ENCODE measurements around the gene SGPP2. TPM values are rescaled to one million over a fixed set of nuclear protein-coding genes. Genes with fewer than 3 reads are reported as not detected.

The SGPP2 gene
- total RNA-seq, 5 donors from 2014 or later (not counting 1 experiment from before 2014, with no cell fraction given), result 2.2 to 4.0 (median 3.3) TPM

DNA sequence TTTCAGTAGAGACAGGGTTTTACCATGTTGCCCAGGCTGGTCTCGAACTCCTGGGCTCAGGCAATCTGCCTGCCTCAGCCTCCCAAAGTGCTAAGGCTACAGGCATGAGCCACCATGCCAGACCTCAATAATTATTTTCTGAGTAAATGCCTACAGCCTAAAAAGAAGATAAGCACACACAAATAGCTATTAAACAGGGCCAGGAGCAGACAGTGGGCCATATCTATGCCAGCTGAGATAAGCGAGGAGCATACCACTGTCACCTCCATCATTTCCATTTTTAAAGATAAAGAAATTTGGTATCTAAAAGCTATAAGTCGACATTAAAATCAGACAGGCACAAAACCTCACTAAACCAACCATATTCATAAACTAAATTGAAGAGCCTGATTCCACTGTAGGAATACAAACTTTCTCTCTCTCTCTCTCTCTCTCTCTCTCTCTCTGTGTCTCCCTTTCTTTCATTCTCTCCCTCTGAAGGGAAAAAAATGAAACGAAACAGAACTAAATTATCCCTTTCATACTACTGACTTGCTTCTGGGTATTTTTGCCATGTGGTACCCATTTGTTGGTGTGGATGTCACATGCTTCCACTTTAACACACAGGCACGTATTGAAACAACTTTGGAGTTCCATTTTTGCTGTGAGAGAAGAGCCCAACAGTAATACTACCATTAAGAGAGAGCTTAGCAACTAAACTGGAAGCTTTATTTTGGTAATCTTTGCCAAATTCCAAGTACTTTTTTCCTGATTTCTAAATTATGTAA is 180.6 kb downstream of the SGPP2 start:
- 100% methylated on average over 1 of the region's 5 CpGs for WGBS (ENCODE audit: insufficient coverage)
- DNase-seq (no peak), ATAC-seq (replicated peaks in 1 of 4) (no peak)
- H3K27me3 ChIP-seq (replicated peaks in 1 of 2; ENCODE audit: control insufficient read depth in 2 of 2, extremely low read depth in 1 of 2, insufficient read depth in 2 of 2, low read length in 1 of 2), result no peaks in the 10 kb centered on the region
- peaks cover 35% of the 10 kb centered on the region for H3K36me3 Mint-ChIP-seq
- no peak overlapping the region for H3K27ac Mint-ChIP-seq
- H3K9me3 Mint-ChIP-seq, result no peaks in the 10 kb centered on the region
- peaks cover 4 to 23% of the 10 kb centered on the region in 2 donors for H3K36me3 ChIP-seq (ENCODE audit: control insufficient read depth in 2 of 2, extremely low read depth in 1 of 2, insufficient read depth in 1 of 2, low read length in 1 of 2)
- no peaks in the 10 kb centered on the region for H3K27me3 Mint-ChIP-seq
- no peaks in the 10 kb centered on the region for H3K4me1 ChIP-seq (ENCODE audit: control insufficient read depth in 1 of 2, extremely low read depth in 1 of 2, insufficient read depth in 2 of 2, low read length in 2 of 2)
- H3K4me3 ChIP-seq (ENCODE audit: control insufficient read depth in 1 of 2, extremely low read depth in 1 of 2, low read length in 1 of 2), result no peak overlapping the region
- no peak overlapping the region for H3K27ac ChIP-seq (ENCODE audit: low read length)
- POLR2A ChIA-PET, result interaction anchor here in 1 of 2 donors (0.6 kb wide), 1 partner anchor 20 kb away, joined by 4 read pairs; no protein-coding TSS in a partner anchor
- H3K9me3 ChIP-seq, result no peaks in the 10 kb centered on the region
- CTCF ChIA-PET, result interaction anchor here in 1 of 2 donors (0.7 to 1.0 kb wide), 2 partner anchors 10 to 13 kb away, joined by 3 to 4 read pairs; no protein-coding TSS in a partner anchor
- no peak overlapping the region for H3K4me3 Mint-ChIP-seq
- H3K4me1 Mint-ChIP-seq, result peaks cover 0 to 8% (median 1%) of the 10 kb centered on the region in 3 donors

DNA sequence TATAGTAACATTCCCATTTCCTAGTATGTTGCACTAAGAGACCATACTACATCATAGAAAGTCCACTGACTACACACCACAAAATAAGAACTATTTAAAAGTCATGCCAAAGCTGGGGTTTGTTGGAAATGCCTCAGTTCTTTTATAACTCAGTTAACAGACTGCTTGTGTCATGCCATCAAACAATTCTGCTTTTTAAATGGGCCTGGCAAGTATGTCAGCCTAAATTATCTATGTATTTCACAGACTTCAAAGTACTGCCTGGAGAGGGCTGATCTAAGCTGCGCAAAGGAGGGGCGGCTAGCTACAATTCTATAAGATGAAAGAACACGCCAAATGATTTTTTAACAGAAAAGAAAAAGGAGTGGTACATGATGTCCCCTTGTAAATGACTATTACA is 182.0 kb downstream of the SGPP2 start:
- no CpG with 5 or more reads among the region's 3 CpGs for WGBS (ENCODE audit: insufficient coverage)
- Mint-ChIP-seq H3K27me3 (no peaks in the 10 kb centered on the region), H3K9me3 (no peaks in the 10 kb centered on the region), H3K36me3 (peaks cover 30% of the 10 kb centered on the region), H3K4me1 (peaks cover 0 to 1% (median 0%) of the 10 kb centered on the region in 3 donors), H3K27ac (peak overlapping the region in 1 of 2 donors; percentile 46), H3K4me3 (no peak overlapping the region)
- ChIA-PET CTCF (interaction anchor here in 1 of 2 donors (1.0 kb wide), 1 partner anchor 12 kb away, joined by 4 read pairs; no protein-coding TSS in a partner anchor), POLR2A (no interaction called here)
- Histone ChIP-seq H3K27ac (ENCODE audit: low read length) (no peak overlapping the region), H3K4me3 (ENCODE audit: control insufficient read depth in 1 of 2, extremely low read depth in 1 of 2, low read length in 1 of 2) (no peak overlapping the region), H3K4me1 (ENCODE audit: control insufficient read depth in 1 of 2, extremely low read depth in 1 of 2, insufficient read depth in 2 of 2, low read length in 2 of 2) (no peaks in the 10 kb centered on the region), H3K9me3 (no peaks in the 10 kb centered on the region), H3K27me3 (replicated peaks in 1 of 2; ENCODE audit: control insufficient read depth in 2 of 2, extremely low read depth in 1 of 2, insufficient read depth in 2 of 2, low read length in 1 of 2) (no peaks in the 10 kb centered on the region), H3K36me3 (ENCODE audit: control insufficient read depth in 2 of 2, extremely low read depth in 1 of 2, insufficient read depth in 1 of 2, low read length in 1 of 2) (peaks cover 4 to 16% of the 10 kb centered on the region in 2 donors)
- DNase-seq (no peak), ATAC-seq (replicated peaks in 1 of 4) (no peak)

DNA sequence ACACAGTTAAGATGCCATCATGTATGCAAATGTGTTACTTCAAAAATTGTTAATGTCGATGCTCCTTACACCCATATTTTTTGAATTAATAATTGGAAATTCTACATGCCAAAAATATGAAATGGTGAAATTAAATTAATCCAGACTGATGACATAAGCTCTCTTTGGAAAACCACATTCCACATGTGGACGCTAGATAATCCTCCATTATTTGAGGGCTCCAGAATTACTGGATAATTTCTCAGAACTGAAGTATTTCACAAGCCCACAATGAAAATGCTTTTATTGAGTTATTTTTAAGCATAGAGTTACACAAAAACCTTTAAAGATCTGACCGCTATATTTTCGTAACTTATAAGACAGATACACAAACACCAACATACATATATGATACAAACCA is 183.7 kb downstream of the SGPP2 start:
- Histone ChIP-seq H3K27me3 (replicated peaks in 1 of 2; ENCODE audit: control insufficient read depth in 2 of 2, extremely low read depth in 1 of 2, insufficient read depth in 2 of 2, low read length in 1 of 2) (no peaks in the 10 kb centered on the region), H3K36me3 (ENCODE audit: control insufficient read depth in 2 of 2, extremely low read depth in 1 of 2, insufficient read depth in 1 of 2, low read length in 1 of 2) (peaks cover 4 to 28% of the 10 kb centered on the region in 2 donors), H3K4me3 (ENCODE audit: control insufficient read depth in 1 of 2, extremely low read depth in 1 of 2, low read length in 1 of 2) (no peak overlapping the region), H3K9me3 (no peaks in the 10 kb centered on the region), H3K4me1 (ENCODE audit: control insufficient read depth in 1 of 2, extremely low read depth in 1 of 2, insufficient read depth in 2 of 2, low read length in 2 of 2) (no peaks in the 10 kb centered on the region), H3K27ac (ENCODE audit: low read length) (no peak overlapping the region)
- Mint-ChIP-seq H3K36me3 (peaks cover 39% of the 10 kb centered on the region), H3K9me3 (no peaks in the 10 kb centered on the region), H3K4me3 (no peak overlapping the region), H3K27me3 (no peaks in the 10 kb centered on the region), H3K27ac (no peak overlapping the region), H3K4me1 (peaks cover 0 to 1% (median 0%) of the 10 kb centered on the region in 3 donors)
- WGBS (ENCODE audit: insufficient coverage), result no CpG with 5 or more reads among the region's 4 CpGs
- POLR2A ChIA-PET, result interaction anchor here in 1 of 2 donors (0.6 kb wide), 1 partner anchor 18 kb away, joined by 3 read pairs; no protein-coding TSS in a partner anchor
- ATAC-seq (replicated peaks in 1 of 4), result no peak
- CTCF ChIA-PET, result no interaction called here
- DNase-seq, result no peak

DNA sequence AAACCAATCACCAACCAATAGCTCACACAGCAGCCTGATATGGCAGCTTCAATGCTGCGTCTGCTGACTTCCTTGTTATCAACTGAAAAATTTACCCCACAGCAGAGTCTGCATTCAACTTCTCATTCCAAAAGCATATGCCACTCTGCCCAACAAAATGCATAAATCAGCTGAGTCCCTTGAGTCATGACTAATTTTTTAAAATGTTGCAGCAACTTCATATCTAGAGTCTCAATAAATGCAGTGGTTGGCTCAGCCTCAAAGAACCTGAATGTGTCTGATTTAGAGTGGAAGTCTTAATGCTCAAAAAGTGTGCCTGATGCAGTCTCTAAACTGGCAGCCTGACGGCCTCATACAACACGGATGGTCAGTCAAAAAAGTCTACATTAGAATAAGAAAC is 185.0 kb downstream of the SGPP2 start:
- no peak for ATAC-seq (replicated peaks in 1 of 4)
- Histone ChIP-seq H3K27me3 (replicated peaks in 1 of 2; ENCODE audit: control insufficient read depth in 2 of 2, extremely low read depth in 1 of 2, insufficient read depth in 2 of 2, low read length in 1 of 2) (no peaks in the 10 kb centered on the region), H3K4me3 (ENCODE audit: control insufficient read depth in 1 of 2, extremely low read depth in 1 of 2, low read length in 1 of 2) (no peak overlapping the region), H3K9me3 (no peaks in the 10 kb centered on the region), H3K36me3 (ENCODE audit: control insufficient read depth in 2 of 2, extremely low read depth in 1 of 2, insufficient read depth in 1 of 2, low read length in 1 of 2) (peaks cover 4 to 30% of the 10 kb centered on the region in 2 donors), H3K4me1 (ENCODE audit: control insufficient read depth in 1 of 2, extremely low read depth in 1 of 2, insufficient read depth in 2 of 2, low read length in 2 of 2) (no peaks in the 10 kb centered on the region), H3K27ac (ENCODE audit: low read length) (no peak overlapping the region)
- H3K4me3 Mint-ChIP-seq, result no peak overlapping the region
- POLR2A ChIA-PET, result no interaction called here
- H3K27ac Mint-ChIP-seq, result no peak overlapping the region
- no peaks in the 10 kb centered on the region for H3K27me3 Mint-ChIP-seq
- 100% methylated on average over 1 of the region's 3 CpGs for WGBS (ENCODE audit: insufficient coverage)
- H3K9me3 Mint-ChIP-seq, result no peaks in the 10 kb centered on the region
- CTCF ChIA-PET, result interaction anchor here (0.5 to 1.0 kb wide), 2 partner anchors 15 to 296 kb away, joined by 3 to 4 read pairs; no protein-coding TSS in a partner anchor
- H3K4me1 Mint-ChIP-seq, result peaks cover 0 to 1% (median 0%) of the 10 kb centered on the region in 3 donors
- peaks cover 39% of the 10 kb centered on the region for H3K36me3 Mint-ChIP-seq
- no peak for DNase-seq

Other genes with a start within 250 kb of the SGPP2 start
- not detected for gene PAX3, start 125.5 kb upstream of the SGPP2 start, total RNA-seq
- 10 to 100 TPM; 11.5 to 15.8 (median 15.6) TPM for gene FARSB, start 231.5 kb downstream of the SGPP2 start, total RNA-seq
- not detected for gene MOGAT1, start 247.1 kb downstream of the SGPP2 start, total RNA-seq